NB4 (cell line): ENCODE results near the gene BCAS3.

Source experiments
- DNase-seq: peaks from one replicate; pipeline ENCODE4 v3.0.0; 2010; ENCODE audit warnings: low read depth
- H3K4me3 ChIP-seq: one replicate; pipeline ENCODE4 v1.5.1; 2011; ENCODE audit warnings: mild to moderate bottlenecking, low read depth, low read length, moderate library complexity
- CTCF ChIP-seq: IDR thresholded peaks from one replicate; pipeline ENCODE4 v1.5.1; 2012; ENCODE audit warnings: low read depth, low read length
- MAX ChIP-seq: IDR thresholded peaks from 2 replicates; pipeline ENCODE4 v1.6.1; 2011; ENCODE audit warnings: low read depth, low read length
- MYC ChIP-seq: IDR thresholded peaks from 2 replicates; pipeline ENCODE4 v1.6.1; 2011; ENCODE audit warnings: low read depth, low read length
- POLR2A ChIP-seq: IDR thresholded peaks from 2 replicates; pipeline ENCODE4 v1.6.1; 2011; ENCODE audit warnings: mild to moderate bottlenecking; ENCODE audit not compliant: insufficient read length; ENCODE audit errors: extremely low read depth

The BCAS3 gene

GRCh38 chr17:60745544-60745943 is 67.9 kb downstream of the BCAS3 start:
- DNase-seq = no peak
- H3K4me3 ChIP-seq = no peak overlapping the region
- TF ChIP-seq POLR2A (no peak), MYC (no peak), CTCF (no peak), MAX (no peak)

- no peak for DNase-seq
- H3K4me3 ChIP-seq = no peak overlapping the region
Measured at GRCh38 chr17:60747069-60747808, 69.6 kb downstream of the BCAS3 start.

GRCh38 chr17:60748204-60748603 is 70.6 kb downstream of the BCAS3 start:
- TF ChIP-seq MAX = no peak
- no peak for TF ChIP-seq POLR2A
- no peak for TF ChIP-seq CTCF
- TF ChIP-seq MYC = no peak
- no peak for DNase-seq
- no peak overlapping the region for H3K4me3 ChIP-seq

More at GRCh38 chr17:60747069-60747808, 69.6 kb downstream of the BCAS3 start:
- no peak for TF ChIP-seq MYC
- no peak for TF ChIP-seq POLR2A
- no peak for TF ChIP-seq MAX
- TF ChIP-seq CTCF = no peak

- no peak overlapping the region for H3K4me3 ChIP-seq
- no peak for DNase-seq
- no peak for TF ChIP-seq POLR2A
- TF ChIP-seq CTCF = no peak
- no peak for TF ChIP-seq MYC
- no peak for TF ChIP-seq MAX
Measured at GRCh38 chr17:60749050-60749449, 71.4 kb downstream of the BCAS3 start.

GRCh38 chr17:60749708-60750107 is 72.1 kb downstream of the BCAS3 start:
- TF ChIP-seq CTCF (no peak), MAX (no peak), POLR2A (no peak), MYC (no peak)
- DNase-seq = no peak
- H3K4me3 ChIP-seq = no peak overlapping the region

GRCh38 chr17:60750640-60751039 is 73.0 kb downstream of the BCAS3 start:
- TF ChIP-seq MAX = no peak
- TF ChIP-seq CTCF = no peak
- TF ChIP-seq MYC = no peak
- no peak for TF ChIP-seq POLR2A
- DNase-seq = no peak
- H3K4me3 ChIP-seq = no peak overlapping the region
